Stimulated activated CD8-positive, alpha-beta memory T cell treated with anti-CD3 and anti-CD28 coated beads, Interleukin-15, amount 100 ng/mL, for 48 hours (primary cell): Measurements from ENCODE around the gene LCE2B.
"Not testable (repeated sequence)": the region's sequence is repeated elsewhere in the genome, so short reads cannot be mapped to it uniquely, and the experiment has no call there.

Experiments used
- DNase-seq, 2 donors: peaks; one replicate each; pipeline ENCODE4 v3.0.0-alpha.2; 2020; ENCODE audit warnings: low read depth in 2 of 2

LCE2B gene

GRCh38 chr1:152685823-152686222, at the start of gene LCE2B:
LCE2B (plus strand) TSS chr1:152686123; CDS start chr1:152686844, 721 bp downstream.
- DNase-seq = not testable (repeated sequence)

GRCh38 chr1:152640351-152640750, 45.6 kb upstream of the LCE2B start:
- DNase-seq = no peak

GRCh38 chr1:152643945-152644344, 42.0 kb upstream of the LCE2B start:
- DNase-seq = no peak

- DNase-seq = no peak
Measured at GRCh38 chr1:152645146-152645545, 40.8 kb upstream of the LCE2B start.

- DNase-seq = no peak
Measured at GRCh38 chr1:152646656-152647055, 39.3 kb upstream of the LCE2B start.

GRCh38 chr1:152654110-152654509, 31.8 kb upstream of the LCE2B start:
- DNase-seq = peak; percentile 28 to 32

GRCh38 chr1:152656459-152656858, 29.5 kb upstream of the LCE2B start:
- DNase-seq = no peak

- DNase-seq = no peak
Measured at GRCh38 chr1:152657677-152658076, 28.2 kb upstream of the LCE2B start.

- DNase-seq = no peak
Measured at GRCh38 chr1:152658649-152659048, 27.3 kb upstream of the LCE2B start.

GRCh38 chr1:152663098-152663497, 22.8 kb upstream of the LCE2B start, which contains the start of gene LCE2D:
LCE2D (plus strand) TSS chr1:152663380; CDS start chr1:152664106, 726 bp downstream.
- DNase-seq = no peak

GRCh38 chr1:152666171-152666570, 19.8 kb upstream of the LCE2B start:
- DNase-seq = not testable (repeated sequence)

- no peak for DNase-seq
Measured at GRCh38 chr1:152667648-152668047, 18.3 kb upstream of the LCE2B start.

GRCh38 chr1:152673016-152673415, 12.9 kb upstream of the LCE2B start:
- DNase-seq = no peak

- DNase-seq = not testable (repeated sequence)
Measured at GRCh38 chr1:152674983-152675382, 10.9 kb upstream of the LCE2B start, which contains the start of gene LCE2C. LCE2C (plus strand) TSS chr1:152675279; CDS start chr1:152676016, 737 bp downstream.

- no peak for DNase-seq
Measured at GRCh38 chr1:152679459-152679858, 6.5 kb upstream of the LCE2B start.

- no peak for DNase-seq
Measured at GRCh38 chr1:152681616-152682015, 4.3 kb upstream of the LCE2B start.

GRCh38 chr1:152683846-152684245, 2.1 kb upstream of the LCE2B start:
- DNase-seq = no peak

- no peak for DNase-seq
Measured at GRCh38 chr1:152697701-152698600, 12.0 kb downstream of the LCE2B start, which contains the start of gene LCE2A. LCE2A (plus strand) TSS chr1:152698345; CDS start chr1:152698902, 557 bp downstream.

GRCh38 chr1:152699746-152700145, 13.8 kb downstream of the LCE2B start:
- no peak for DNase-seq

GRCh38 chr1:152707860-152708259, 21.9 kb downstream of the LCE2B start, which contains the start of gene LCE4A:
LCE4A (plus strand) TSS chr1:152708160; CDS start chr1:152709076, 916 bp downstream.
- DNase-seq = no peak

- DNase-seq = no peak
Measured at GRCh38 chr1:152718238-152718637, 32.3 kb downstream of the LCE2B start.

GRCh38 chr1:152725261-152725660, 39.3 kb downstream of the LCE2B start:
- no peak for DNase-seq

GRCh38 chr1:152728986-152729385, 43.1 kb downstream of the LCE2B start:
- no peak for DNase-seq
